ENCODE measurements around the gene POU6F2.
"Not testable (repeated sequence)": the region's sequence is repeated elsewhere in the genome, so short reads cannot be mapped to it uniquely, and the experiment has no call there.

The POU6F2 gene

GRCh38 chr7:39312254-39312989 is 334.7 kb downstream of the POU6F2 start:
- DNase-seq = no peak

GRCh38 chr7:39313376-39313775 is 335.7 kb downstream of the POU6F2 start:
- DNase-seq = no peak

DNA sequence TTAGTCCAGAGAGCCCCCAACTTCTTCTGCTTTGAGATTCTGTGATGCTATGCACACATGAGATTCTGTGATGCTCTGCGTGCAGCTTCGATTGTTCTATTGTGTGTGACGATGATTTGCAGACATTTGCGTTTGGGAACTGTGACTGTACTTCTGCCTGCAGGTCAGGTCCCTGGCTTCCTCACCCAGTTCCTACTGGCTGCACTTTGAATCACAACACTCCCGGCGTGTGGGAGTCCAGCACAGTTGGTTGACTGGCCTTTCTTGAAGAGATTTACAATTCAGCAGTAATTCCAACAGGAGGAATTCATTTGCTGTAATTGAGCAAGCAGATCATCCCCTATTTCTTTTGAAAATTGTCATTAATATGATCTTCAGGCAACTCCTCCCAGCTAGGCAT is 336.3 kb downstream of the POU6F2 start:
- no peak for DNase-seq

DNA sequence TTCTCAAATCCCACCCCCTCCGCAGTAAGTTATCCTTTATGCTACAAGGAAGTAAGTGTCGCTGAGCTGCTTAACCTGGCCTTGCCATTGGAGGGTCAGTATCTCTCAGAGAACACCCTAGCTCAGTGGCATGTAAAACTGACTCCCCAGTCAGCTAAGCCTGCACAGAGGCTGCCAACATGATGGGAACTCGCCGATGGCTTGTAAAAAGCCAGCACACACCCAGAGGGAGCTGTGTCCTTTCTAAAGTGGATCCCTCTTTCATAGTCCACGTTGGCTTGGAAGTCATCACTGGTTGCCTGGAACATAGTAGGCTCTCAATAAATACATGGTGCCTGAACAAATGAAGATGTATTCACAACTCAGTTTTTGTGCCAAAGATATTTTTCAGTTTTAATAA is 339.4 kb downstream of the POU6F2 start:
- DNase-seq = no peak

DNA sequence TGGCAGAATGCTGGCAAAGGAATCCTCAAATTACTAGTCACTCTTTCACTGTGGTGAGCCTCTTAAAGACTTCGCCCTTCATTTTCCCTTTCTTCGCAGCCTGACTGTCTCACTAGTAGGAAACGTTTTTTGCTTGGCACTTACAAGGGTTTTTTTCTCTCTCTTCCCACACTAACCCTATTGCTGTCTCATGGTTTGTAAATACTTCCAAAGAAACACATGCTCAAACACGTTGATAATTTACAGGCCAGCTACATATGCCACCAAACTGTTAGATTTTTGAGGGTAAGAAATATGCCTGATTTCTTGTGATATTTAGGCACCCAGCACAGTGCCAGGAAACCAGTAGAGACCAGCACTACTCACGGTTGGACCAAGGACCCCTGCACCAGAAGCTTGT is 340.2 kb downstream of the POU6F2 start:
- no peak for DNase-seq

DNA sequence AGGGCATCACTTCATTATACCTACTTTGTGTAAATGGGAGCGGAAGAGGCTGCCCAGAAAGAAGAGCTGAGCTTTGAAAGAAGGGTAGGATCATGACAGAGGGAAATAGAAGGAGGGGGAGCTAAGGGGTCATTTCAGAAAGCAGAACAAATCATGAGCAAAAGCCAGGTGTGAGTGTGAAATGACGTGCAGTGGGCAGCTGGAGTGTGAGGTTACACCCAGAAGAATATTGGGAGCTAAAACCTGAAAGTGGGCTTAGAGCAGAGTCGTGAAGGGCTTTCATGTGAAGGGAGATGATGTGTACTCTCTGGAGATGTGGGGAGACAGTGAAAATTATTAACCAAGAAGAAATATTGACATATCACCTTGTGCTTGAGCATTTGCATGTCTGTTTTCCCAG is 343.5 kb downstream of the POU6F2 start:
- no peak for DNase-seq

DNA sequence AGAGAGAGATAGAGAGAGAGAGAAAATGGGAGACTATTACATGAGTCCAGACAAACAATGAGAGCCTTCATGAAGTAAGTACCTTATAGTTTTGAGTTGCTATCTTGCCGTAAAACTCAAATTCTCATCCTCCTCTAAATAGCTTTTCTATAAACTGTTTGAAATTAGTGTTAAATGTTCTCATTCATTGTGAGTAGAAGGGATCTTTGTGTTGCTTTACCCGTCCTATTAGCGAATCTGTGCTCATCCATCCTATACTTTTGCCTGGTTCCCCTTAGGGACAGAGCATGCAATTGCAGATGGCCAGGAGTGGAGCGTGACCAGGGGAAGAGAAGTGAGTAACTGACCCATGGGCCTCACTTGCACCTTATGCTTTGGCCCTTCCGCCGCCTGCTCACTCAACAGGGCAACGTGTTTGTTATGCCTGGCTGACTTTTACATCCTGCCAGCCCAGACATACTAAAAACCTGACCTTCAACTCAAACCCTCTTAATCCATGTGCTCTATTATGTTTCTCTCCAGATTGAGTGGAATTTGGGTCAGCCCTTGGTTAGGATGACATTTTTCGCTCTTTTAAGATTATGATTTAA is 344.3 kb downstream of the POU6F2 start:
- DNase-seq = no peak

GRCh38 chr7:39324139-39324760 is 346.5 kb downstream of the POU6F2 start:
- no peak for DNase-seq

DNA sequence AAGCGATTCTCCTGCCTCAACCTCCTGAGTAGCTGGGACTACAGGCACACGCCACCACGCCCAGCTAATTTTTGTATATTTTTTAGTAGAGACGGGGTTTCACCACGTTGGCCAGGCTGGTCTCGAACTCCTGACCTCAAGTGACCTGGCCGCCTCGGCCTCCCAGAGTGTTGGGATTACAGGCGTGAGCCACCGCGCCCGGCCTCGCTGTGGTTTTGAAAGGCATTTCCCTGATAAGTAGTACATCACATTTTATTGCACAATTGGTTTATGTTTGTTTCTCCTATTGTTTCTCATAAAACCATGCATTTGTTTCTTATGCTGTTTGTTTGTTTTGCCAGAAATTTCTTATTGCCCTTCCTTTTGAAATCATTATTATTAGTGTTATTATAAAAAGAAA is 353.9 kb downstream of the POU6F2 start:
- DNase-seq = not testable (repeated sequence)

DNA sequence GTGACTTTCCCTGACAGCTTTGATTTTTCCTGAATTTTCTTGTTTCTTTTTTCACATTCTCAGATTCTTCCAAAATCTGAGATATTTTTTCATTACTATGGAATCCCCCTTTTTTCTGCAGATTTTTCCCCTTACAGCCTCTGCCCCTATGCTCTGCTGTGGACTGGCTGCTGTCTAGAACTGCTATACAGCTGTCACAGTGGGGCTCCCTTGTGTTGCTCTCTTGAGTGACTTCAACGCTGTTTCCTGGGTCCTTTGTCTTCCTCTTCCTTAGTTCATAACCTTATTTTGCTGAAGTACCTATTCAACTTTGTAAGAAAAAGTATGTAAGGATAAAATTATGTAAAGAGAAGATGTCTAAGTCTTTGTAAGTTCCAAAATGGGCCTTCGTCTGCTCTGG is 354.4 kb downstream of the POU6F2 start:
- DNase-seq = no peak

- DNase-seq = no peak
Measured at GRCh38 chr7:39333701-39334100, 356.0 kb downstream of the POU6F2 start.

GRCh38 chr7:39336442-39336841 is 358.7 kb downstream of the POU6F2 start:
- DNase-seq = no peak

DNA sequence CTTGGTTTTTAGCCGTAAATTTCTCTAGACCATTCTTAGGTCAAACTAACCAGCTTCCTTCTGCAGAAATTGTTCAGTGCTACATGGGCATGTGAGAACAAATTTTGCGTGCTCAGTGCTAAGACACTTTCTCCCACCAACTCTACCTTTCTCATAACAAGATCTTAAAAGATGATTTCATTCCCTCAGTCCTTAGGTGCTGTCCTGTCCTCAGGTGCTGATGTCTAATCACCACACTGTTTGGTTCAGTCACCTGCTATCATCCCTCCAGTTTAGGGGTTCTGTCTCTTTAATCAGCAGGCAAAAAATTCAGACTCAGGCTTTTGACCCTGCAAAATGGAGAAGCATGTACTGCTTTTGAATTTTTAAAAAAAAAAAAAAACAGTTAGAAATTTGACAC is 361.0 kb downstream of the POU6F2 start:
- no peak for DNase-seq

GRCh38 chr7:39339591-39339990 is 361.9 kb downstream of the POU6F2 start:
- DNase-seq = no peak

GRCh38 chr7:39341083-39341482 is 363.4 kb downstream of the POU6F2 start:
- no peak for DNase-seq

DNA sequence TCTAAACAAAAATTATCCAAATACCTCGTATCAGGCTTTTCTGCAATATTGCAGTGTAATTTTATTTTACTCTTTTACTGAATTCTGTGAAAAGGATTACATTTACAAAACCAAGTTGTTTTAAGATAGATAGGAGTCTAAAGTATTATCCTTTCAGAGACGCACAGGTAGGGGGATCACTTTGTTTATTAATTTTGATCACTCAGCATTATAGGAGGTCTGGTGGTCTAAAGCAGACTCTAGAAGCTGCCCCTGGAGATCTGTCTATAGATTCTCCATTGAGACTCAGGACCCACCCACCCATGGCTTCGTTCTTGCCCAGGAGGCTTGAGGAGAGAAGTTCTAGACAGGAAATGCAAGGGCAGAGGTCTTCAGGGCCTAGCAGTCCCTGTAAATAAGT is 365.1 kb downstream of the POU6F2 start:
- no peak for DNase-seq

DNA sequence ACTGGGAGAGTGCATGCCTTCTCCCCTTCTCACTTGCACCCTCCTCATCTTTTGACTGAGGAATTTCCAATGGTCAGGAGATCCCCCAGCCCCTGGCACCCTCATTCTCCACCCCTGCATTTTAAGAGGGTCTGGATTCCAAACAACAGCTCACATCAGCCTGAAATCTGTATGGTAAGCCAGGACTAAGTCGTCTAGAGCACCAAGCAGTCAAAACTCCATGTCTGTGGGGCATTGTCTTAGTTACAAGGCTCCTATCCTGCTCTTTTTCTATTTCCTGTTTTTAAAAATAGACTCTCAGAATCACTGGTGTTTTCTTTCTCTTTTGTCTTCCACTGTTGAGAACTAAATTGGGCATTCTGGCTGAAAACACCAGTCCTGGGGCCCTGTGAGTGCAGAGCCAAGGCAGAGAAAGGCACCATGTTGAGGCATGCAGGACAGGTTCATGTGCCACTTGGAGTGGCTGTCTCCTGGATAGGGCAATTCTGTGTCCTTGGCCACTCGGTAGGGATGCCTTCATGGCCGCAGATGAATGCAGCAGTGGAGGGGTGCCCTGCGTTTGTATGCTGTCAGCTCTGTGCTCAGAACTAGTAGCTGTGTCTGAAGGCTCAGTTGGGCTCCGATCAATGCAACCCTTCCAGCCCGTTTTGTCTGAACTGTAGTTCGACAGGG is 371.9 kb downstream of the POU6F2 start:
- DNase-seq = no peak

- peak; percentile 84 for DNase-seq
Measured at GRCh38 chr7:39353615-39354376, 376.1 kb downstream of the POU6F2 start.

GRCh38 chr7:39355664-39356063 is 378.0 kb downstream of the POU6F2 start:
- DNase-seq = no peak

DNA sequence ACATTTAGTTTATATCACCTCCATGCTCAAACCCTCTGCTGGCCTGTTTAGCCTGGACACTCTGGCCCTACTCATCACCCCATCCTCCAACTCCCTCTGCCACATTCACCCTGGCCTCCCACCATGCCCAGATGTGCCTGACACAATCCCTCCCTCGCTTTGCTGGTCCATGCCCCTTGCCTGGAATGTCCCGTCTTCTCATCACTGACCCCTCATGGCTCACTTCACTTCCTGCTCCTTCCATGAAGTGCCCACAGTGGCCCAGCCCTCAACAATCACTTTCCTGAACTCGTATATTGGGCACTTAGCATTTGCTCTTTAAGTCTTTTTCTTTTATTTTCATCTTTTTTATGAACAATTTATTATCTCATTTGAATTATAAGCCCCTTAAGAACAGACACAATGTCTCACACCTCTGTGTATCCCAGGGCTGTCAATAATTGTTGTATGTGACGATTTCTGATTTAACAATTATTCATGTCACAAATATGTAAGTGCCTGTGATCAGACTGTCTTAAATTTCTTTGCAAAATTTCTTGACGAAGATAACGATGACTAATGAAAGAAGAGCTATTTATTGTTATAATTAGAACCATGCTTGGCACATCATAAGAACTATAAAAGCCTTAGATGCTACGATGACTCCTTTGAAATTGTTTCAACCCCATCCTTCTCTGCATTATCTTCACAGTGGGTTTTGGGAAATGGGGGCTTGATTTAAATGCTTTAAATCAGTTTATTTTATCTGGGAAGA is 378.6 kb downstream of the POU6F2 start:
- DNase-seq = no peak

- DNase-seq = no peak
Measured at GRCh38 chr7:39357648-39358047, 379.9 kb downstream of the POU6F2 start.

DNA sequence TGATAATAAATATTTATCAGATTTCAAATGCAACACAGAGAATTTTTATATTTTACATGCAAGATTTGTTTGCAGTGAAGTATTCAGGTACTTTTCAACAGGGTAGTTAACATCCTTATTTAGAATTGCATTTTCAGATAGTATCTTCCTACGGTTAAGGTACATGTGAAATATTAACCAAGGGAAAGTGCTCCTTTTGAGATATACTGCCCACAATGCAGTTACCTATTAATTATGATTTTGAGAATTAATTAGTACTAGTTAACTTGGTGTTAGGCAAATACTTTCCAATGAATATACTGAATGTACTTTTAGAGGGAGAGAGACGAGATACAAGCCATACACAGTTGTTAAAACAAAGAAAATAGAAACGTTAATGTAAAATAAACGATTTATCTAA is 382.3 kb downstream of the POU6F2 start:
- DNase-seq = no peak

All from NCI-H1105 (cell line).